ENCODE results near the gene DCAF12.
A peak's percentile ranks its signal among the peaks of the same experiment; 100 is the strongest.
"Not testable (repeated sequence)": the region's sequence is repeated elsewhere in the genome, so short reads cannot be mapped to it uniquely, and the experiment has no call there.

DCAF12 gene

GRCh38 chr9:34126207-34127034 is at the start of gene DCAF12:
DCAF12 (minus strand) TSS chr9:34126698; CDS start chr9:34126431, 267 bp downstream.
- DNase-seq (ENCODE audit: low spot score), result peak; percentile 96

GRCh38 chr9:34176089-34176488 is 49.6 kb upstream of the DCAF12 start:
- no peak for DNase-seq (ENCODE audit: low spot score)

- no peak for DNase-seq (ENCODE audit: low spot score)
Measured at GRCh38 chr9:34171753-34172535, 45.4 kb upstream of the DCAF12 start.

DNA sequence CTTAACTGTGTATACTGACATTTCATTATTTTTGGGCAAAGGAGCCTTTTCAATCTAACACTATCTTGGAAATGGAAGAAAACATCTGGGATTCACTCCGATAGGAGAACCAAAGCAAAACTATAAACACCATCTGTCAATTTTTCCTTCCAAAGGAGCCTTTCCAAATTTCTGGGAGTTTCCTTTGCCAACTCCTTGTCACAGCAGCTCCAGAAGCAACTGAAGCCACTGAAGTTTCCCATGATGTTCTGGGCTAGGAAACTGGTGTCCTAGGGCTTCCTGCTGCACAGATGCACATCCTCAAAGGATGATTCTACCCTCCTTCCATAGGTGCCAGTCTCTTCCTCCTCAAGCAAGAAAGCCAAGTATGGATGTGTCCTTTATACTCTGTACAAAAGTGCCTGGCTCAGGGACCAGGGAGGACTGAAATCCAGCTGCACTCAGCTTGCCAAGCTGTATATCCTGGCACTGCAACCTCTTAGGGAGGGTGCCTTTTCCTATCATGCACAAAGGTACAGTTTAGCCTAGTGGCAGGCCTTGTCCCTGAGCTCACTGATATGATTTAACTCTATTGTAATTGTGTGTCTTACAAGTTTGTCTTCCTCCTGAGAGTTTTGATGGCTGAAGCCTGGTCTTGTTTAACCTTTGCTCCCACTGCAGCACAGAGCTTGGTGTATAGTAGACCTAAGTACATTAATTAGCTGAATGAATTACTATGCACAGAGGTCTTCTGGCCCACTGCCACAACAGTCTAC is 43.9 kb upstream of the DCAF12 start:
- no peak for DNase-seq (ENCODE audit: low spot score)

- no peak for DNase-seq (ENCODE audit: low spot score)
Measured at GRCh38 chr9:34169125-34169524, 42.6 kb upstream of the DCAF12 start.

- peak; percentile 72 for DNase-seq (ENCODE audit: low spot score)
Measured at GRCh38 chr9:34163434-34163833, 36.9 kb upstream of the DCAF12 start.

DNA sequence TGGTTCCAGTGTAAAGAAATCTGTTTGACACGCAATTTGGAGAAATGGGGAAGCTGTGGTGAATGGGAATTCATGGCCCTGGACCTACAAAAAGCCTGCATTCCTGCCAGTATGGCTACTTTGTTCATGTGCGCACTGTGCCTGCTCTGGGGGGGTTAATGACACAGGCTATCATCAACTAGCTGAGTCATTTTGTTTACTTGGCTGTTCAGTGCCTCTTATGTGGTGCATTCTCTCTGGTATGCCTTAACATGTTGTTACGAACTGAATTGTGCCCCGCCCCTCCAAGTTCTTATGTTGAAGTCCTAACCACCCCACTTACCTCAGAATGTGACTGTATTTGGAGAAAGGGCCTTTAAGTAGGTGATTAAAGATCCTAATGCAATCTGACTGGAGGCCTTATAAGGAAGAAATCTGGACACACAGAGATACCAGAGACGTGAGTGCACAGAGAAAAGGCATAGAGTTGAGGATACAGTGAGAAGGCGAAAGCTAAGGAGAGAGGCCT is 31.9 kb upstream of the DCAF12 start:
- peak; percentile 91 for DNase-seq (ENCODE audit: low spot score)

GRCh38 chr9:34157898-34158297 is 31.4 kb upstream of the DCAF12 start:
- no peak for DNase-seq (ENCODE audit: low spot score)

DNA sequence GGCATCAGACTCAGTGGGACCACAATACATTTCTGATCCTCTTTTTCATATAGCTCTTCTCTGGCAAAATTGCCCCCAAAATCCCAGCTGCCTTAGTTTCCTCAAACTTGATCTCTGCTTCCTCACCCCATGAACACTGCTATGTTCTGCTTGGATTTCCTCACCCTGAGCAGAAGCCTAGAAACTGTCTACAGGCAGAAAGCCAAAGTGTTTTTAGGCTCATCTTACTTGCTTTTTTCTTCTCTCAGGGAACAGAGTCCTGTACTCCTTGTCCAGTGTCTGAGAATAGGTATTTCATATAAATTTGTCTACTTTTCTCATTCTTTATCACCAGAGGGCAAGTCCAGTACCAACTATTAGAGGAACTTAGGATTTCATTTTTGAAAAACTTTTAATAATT is 30.8 kb upstream of the DCAF12 start:
- peak; percentile 51 for DNase-seq (ENCODE audit: low spot score)

- peak; percentile 31 for DNase-seq (ENCODE audit: low spot score)
Measured at GRCh38 chr9:34154057-34154456, 27.6 kb upstream of the DCAF12 start.

- DNase-seq (ENCODE audit: low spot score), result peak; percentile 79
Measured at GRCh38 chr9:34151398-34151797, 24.9 kb upstream of the DCAF12 start.

DNA sequence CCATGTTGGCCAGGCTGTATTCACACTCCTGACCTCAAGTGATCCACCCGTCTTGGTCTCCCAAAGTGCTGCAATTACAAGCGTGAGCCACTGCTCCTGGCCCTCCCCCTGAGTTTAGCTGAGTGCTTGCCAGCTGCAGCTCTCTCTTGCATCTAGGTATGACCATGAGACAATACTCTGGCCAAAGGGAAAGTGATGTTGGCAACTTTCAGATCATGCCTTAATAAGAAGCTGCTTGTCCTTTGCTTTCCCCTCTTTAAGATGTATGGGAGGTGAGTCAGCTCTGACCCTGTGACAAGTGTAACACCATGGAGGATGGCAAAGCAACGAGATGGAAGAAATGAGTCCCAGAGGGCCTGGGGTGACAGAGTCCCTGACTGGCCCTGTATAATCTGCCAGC is 18.7 kb upstream of the DCAF12 start:
- DNase-seq (ENCODE audit: low spot score), result peak; percentile 39

DNA sequence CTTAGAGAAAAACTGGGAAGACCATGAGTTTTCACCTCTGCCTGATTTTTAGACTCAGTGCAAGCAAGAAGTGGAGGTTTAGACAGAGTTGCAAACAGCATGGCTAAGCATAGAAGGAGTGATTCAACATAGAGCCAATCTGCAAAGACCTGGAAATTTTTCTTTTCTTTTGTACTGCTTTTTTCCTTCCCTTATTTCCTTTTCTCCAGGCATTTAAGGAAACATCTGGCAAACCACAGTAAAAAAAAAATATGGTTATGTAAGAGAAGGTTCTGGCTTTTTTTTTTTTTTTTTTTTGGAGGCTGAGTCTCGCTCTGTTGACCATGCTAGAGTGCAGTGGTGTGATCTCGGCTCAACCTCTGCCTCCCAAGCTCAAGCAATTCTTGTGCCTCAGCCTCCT is 16.6 kb upstream of the DCAF12 start:
- no peak for DNase-seq (ENCODE audit: low spot score)

DNA sequence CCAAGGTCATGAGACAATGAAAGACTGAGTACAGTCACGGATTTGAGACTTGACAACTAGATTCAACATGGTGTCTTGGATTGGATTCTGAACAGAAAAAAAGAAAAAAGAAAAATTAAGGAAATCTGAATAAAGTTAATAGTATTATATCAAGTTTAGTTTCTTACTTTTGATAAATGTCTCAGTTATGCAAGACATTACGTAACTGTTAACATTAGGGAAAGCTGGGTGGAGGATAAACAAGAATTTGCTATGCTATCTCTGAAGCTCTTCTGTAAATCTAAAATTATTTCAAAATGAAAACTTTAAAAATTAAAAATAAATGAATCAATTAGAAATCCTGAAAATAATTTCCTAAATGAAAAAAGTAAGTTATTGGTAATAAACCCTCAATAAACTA is 14.4 kb upstream of the DCAF12 start:
- DNase-seq (ENCODE audit: low spot score), result peak; percentile 40

- peak; percentile 94 for DNase-seq (ENCODE audit: low spot score)
Measured at GRCh38 chr9:34139477-34140146, 13.1 kb upstream of the DCAF12 start.

DNA sequence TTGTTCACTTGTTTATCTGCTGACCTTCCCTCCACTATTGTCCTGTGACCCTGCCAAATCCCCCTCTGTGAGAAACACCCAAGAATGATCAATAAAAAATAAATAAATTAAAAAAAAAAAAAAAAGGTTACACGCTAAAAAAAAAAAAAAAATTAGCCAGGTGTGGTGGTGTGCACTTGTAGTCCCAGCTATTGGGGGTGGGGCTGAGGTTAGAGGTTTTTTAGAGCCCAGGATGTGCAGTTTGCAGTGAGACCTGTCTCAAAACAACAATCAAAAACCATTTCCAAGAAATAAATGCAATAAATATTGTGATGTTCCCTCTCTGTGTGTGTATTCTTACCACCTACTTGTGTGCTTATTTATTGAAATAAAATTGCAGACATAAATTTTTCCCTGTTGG is 12.1 kb upstream of the DCAF12 start:
- not testable (repeated sequence) for DNase-seq (ENCODE audit: low spot score)

DNA sequence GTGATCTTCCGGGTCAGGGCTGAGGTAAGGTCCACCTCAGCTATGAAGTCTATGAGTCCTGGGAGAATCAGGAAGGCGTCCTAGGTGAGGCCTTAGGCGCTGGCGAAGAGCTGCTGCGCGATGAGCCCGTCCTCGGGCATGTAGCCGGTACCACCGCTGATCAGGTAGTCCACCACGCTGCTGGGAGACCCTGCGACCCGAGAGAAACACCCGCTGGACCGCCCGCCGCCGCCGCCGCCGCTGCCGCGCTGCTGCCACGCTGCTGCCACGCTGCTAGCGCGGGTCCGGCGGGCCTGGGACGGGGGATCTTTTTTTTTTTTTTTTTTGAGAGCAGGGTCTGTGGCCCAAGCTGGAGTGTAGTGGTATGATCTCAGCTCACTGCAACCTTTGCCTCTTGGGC is 8.0 kb upstream of the DCAF12 start:
- DNase-seq (ENCODE audit: low spot score), result no peak

- no peak for DNase-seq (ENCODE audit: low spot score)
Measured at GRCh38 chr9:34133436-34133949, 7.0 kb upstream of the DCAF12 start.

GRCh38 chr9:34131571-34131970 is 5.1 kb upstream of the DCAF12 start:
- peak; percentile 14 for DNase-seq (ENCODE audit: low spot score)

DNA sequence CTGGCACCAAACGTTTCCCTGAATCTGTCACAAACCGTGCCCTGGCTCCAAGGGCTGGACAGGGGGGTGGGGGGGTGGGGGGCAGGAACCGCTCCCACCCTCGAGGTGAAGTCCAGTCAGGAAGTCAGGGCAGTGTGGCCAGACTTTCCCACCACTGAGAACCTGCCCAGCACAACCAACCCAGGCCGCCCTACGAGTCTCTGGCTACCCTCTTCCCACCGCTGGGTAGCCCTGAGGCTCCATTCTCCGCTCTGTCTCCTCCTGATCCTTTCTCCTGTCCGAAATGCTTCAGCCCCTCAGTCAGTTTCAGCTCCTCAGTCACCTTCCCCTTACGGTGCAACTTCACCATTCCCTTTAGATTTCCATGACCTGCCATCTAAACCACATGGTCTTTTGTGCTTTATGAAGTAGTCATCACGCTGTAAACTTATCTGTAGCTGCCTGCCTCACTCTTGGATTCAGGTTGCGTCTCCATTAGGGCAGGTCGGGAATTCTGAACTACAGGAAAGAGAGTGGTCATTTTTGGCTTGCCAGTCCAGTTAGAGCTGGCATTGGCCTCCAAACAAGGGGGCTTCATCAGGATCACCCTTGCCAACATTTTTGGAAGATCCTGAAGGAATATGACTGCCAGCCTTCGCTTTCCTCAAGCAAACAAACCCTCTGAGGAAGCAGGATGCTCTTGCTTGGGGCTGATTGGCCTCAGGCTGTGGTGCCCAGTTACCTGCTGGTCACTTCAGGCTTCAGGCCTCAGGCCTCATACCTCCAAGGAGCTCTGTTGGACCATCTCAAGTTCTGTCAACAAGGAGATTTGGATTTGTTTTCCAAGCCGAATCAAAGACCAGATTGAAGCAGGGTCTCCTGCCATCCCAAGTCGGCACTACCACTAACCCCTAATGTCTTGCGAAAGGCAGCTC is 794 bp upstream of the DCAF12 start:
- no peak for DNase-seq (ENCODE audit: low spot score)

All from hematopoietic multipotent progenitor cell treated with erythropoietin and hydrocortisone succinate and interleukin-3 and kit ligand, for 17 days (in vitro differentiated cells).